ENCODE data around the gene HPGDS. TPM values are rescaled to one million over a fixed set of nuclear protein-coding genes. Genes with fewer than 3 reads are reported as not detected.

The HPGDS gene
- total RNA-seq, 1 donor = 7.3 TPM

GRCh38 chr4:94262163-94263016 is 80.2 kb downstream of the HPGDS start:
- no peak for DNase-seq (ENCODE audit: low read depth in 2 of 3, low spot score in 2 of 3)

GRCh38 chr4:94256828-94257227 is 85.8 kb downstream of the HPGDS start:
- peak in 2 of 3 donors; percentile 9 to 53 for DNase-seq (ENCODE audit: low read depth in 2 of 3, low spot score in 2 of 3)

GRCh38 chr4:94256144-94256783 is 86.4 kb downstream of the HPGDS start:
- DNase-seq (ENCODE audit: low read depth in 2 of 3, low spot score in 2 of 3) = no peak

- peak in 1 of 3 donors; percentile 2 for DNase-seq (ENCODE audit: low read depth in 2 of 3, low spot score in 2 of 3)
These were observed 89.6 kb downstream of the HPGDS start for GRCh38 chr4:94253036-94253435.

GRCh38 chr4:94251094-94251493 is 91.5 kb downstream of the HPGDS start:
- DNase-seq (ENCODE audit: low read depth in 2 of 3, low spot score in 2 of 3) = no peak

Other genes starting within 250 kb of the HPGDS start
- 14.0 TPM for gene SMARCAD1, start 135.0 kb downstream of the HPGDS start, total RNA-seq
- 43.6 TPM for gene PDLIM5, start 109.1 kb upstream of the HPGDS start, total RNA-seq